ENCODE data around the gene PCDHGA1.

PCDHGA1 gene

DNA sequence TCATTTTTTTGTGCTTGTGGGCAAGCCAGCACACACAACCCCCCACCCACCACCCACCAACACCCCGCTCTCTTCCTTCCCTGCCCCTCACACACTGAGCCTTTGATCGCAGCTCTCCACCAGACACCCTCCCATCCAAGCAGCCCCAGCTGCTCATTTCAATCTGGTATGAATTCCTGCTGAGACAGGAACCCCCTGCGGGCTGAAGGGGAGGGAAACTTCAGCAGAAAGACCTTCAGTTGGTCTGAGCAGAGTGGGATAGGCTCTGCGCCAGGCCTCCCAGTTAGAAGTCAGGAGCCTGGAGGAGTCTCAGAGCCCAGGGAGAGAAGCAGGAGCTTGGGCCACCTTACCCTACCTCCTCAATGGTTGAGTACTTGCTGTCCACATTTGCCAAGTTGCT lies 165.7 kb downstream of the PCDHGA1 start:
- no peak overlapping the region for H3K27ac ChIP-seq (ENCODE audit: extremely low read depth, low read depth, low read length)
- H3K9me3 ChIP-seq (ENCODE audit: control insufficient read depth, insufficient read depth, low read depth, low read length): no peaks in the 10 kb centered on the region
- no peaks in the 10 kb centered on the region for H3K4me1 ChIP-seq (ENCODE audit: control insufficient read depth, insufficient read depth, low read length)
- ChIA-PET POLR2A (no interaction called here), CTCF (interaction anchor here (0.6 to 1.2 kb wide), 3 partner anchors 16 to 161 kb away, joined by 3 read pairs; partner anchors contain the start of gene PCDHGA12)
- TF ChIP-seq ZNF214 (tag by site-specific recombination; IDR thresholded peaks at IDR 0.05; ENCODE audit: borderline replicate concordance) (no peak), GLIS1 (tag by site-specific recombination; IDR thresholded peaks at IDR 0.05) (peak; percentile 94), BCL11A (tag by site-specific recombination; IDR thresholded peaks at IDR 0.05; ENCODE audit: low read depth) (no peak), ZIC2 (tag by site-specific recombination; IDR thresholded peaks at IDR 0.05) (peak; percentile 94)
- H3K36me3 ChIP-seq (ENCODE audit: control insufficient read depth in 2 of 2, insufficient read depth in 1 of 2, low read length in 2 of 2): no peaks in the 10 kb centered on the region
- H3K4me3 ChIP-seq (ENCODE audit: low read depth, low read length): no peak overlapping the region

DNA sequence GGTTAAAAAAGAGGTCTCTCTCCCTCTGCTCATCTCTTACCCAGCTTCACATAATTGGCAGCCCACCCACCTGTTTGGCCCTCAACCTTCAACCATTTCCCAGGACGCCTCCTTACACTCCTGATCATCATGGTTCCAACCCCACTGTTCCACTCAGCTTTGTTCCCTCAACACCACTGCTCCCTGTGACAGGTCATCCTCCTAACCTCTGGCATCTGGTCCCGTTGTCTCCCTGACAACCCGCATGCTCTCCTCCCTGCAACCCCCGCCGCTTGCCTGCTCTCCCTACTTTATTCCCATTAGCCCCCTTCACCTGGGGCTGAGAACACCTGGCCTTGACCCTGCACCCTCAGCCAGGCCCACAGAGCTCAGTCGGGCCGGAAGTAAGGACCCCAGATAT lies 171.4 kb downstream of the PCDHGA1 start:
- Histone ChIP-seq H3K4me3 (ENCODE audit: low read depth, low read length) (no peak overlapping the region), H3K27ac (ENCODE audit: extremely low read depth, low read depth, low read length) (no peak overlapping the region), H3K9me3 (ENCODE audit: control insufficient read depth, insufficient read depth, low read depth, low read length) (no peaks in the 10 kb centered on the region), H3K36me3 (ENCODE audit: control insufficient read depth in 2 of 2, insufficient read depth in 1 of 2, low read length in 2 of 2) (no peaks in the 10 kb centered on the region), H3K4me1 (ENCODE audit: control insufficient read depth, insufficient read depth, low read length) (no peaks in the 10 kb centered on the region)
- TF ChIP-seq, protein P1, sequence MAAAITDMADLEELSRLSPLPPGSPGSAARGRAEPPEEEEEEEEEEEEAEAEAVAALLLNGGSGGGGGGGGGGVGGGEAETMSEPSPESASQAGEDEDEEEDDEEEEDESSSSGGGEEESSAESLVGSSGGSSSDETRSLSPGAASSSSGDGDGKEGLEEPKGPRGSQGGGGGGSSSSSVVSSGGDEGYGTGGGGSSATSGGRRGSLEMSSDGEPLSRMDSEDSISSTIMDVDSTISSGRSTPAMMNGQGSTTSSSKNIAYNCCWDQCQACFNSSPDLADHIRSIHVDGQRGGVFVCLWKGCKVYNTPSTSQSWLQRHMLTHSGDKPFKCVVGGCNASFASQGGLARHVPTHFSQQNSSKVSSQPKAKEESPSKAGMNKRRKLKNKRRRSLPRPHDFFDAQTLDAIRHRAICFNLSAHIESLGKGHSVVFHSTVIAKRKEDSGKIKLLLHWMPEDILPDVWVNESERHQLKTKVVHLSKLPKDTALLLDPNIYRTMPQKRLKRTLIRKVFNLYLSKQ (tag by site-specific recombination; IDR thresholded peaks at IDR 0.05; ENCODE audit: borderline replicate concordance): 0 out of 2 replicates have a peak, but pooled peaks have one; percentile 8
- TF ChIP-seq GLI4 (tag by site-specific recombination; IDR thresholded peaks at IDR 0.05): no peak
- ChIA-PET CTCF (interaction anchor here (0.5 to 3.6 kb wide), 4 partner anchors 11 to 123 kb away, joined by 4 to 15 read pairs (median 4); no protein-coding TSS in a partner anchor), POLR2A (interaction anchor here (0.6 kb wide), 1 partner anchor 19 kb away, joined by 5 read pairs; no protein-coding TSS in a partner anchor)

DNA sequence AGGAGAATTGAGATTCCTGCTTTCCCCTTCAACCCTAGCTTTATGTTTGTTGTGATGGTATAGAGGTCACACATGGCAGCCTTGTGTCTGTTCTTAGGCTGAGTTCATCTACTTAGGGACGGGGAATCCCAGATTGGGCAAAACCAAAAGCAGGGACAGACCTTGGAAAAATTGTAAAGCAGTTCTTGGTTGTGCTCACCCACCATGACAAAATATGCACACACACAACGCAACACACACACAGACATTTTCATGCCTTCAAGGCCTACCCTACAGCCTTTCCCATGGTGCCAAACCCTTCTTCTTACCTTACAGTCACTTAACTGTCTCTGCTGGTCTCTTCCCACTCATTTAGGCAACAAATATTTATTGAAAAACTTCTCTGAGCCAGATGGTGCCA lies 173.4 kb downstream of the PCDHGA1 start:
- no peaks in the 10 kb centered on the region for H3K4me1 ChIP-seq (ENCODE audit: control insufficient read depth, insufficient read depth, low read length)
- no peak for TF ChIP-seq ZNF76 (tag by site-specific recombination; IDR thresholded peaks at IDR 0.05; ENCODE audit: borderline replicate concordance, low read depth)
- TF ChIP-seq, protein P2, sequence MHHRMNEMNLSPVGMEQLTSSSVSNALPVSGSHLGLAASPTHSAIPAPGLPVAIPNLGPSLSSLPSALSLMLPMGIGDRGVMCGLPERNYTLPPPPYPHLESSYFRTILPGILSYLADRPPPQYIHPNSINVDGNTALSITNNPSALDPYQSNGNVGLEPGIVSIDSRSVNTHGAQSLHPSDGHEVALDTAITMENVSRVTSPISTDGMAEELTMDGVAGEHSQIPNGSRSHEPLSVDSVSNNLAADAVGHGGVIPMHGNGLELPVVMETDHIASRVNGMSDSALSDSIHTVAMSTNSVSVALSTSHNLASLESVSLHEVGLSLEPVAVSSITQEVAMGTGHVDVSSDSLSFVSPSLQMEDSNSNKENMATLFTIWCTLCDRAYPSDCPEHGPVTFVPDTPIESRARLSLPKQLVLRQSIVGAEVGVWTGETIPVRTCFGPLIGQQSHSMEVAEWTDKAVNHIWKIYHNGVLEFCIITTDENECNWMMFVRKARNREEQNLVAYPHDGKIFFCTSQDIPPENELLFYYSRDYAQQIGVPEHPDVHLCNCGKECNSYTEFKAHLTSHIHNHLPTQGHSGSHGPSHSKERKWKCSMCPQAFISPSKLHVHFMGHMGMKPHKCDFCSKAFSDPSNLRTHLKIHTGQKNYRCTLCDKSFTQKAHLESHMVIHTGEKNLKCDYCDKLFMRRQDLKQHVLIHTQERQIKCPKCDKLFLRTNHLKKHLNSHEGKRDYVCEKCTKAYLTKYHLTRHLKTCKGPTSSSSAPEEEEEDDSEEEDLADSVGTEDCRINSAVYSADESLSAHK (tag by site-specific recombination; IDR thresholded peaks at IDR 0.05): no peak
- TF ChIP-seq, protein P3, sequence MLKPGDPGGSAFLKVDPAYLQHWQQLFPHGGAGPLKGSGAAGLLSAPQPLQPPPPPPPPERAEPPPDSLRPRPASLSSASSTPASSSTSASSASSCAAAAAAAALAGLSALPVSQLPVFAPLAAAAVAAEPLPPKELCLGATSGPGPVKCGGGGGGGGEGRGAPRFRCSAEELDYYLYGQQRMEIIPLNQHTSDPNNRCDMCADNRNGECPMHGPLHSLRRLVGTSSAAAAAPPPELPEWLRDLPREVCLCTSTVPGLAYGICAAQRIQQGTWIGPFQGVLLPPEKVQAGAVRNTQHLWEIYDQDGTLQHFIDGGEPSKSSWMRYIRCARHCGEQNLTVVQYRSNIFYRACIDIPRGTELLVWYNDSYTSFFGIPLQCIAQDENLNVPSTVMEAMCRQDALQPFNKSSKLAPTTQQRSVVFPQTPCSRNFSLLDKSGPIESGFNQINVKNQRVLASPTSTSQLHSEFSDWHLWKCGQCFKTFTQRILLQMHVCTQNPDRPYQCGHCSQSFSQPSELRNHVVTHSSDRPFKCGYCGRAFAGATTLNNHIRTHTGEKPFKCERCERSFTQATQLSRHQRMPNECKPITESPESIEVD (tag by site-specific recombination; IDR thresholded peaks at IDR 0.05): no peak
- no peak for TF ChIP-seq ZNF777 (tag by site-specific recombination; IDR thresholded peaks at IDR 0.05; ENCODE audit: borderline replicate concordance)
- TF ChIP-seq GLIS1 (tag by site-specific recombination; IDR thresholded peaks at IDR 0.05): no peak
- TF ChIP-seq, protein P4, sequence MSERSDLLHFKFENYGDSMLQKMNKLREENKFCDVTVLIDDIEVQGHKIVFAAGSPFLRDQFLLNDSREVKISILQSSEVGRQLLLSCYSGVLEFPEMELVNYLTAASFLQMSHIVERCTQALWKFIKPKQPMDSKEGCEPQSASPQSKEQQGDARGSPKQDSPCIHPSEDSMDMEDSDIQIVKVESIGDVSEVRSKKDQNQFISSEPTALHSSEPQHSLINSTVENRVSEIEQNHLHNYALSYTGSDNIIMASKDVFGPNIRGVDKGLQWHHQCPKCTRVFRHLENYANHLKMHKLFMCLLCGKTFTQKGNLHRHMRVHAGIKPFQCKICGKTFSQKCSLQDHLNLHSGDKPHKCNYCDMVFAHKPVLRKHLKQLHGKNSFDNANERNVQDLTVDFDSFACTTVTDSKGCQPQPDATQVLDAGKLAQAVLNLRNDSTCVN (tag by site-specific recombination; optimal IDR thresholded peaks at IDR 0.05): no peak
- no peak for TF ChIP-seq WT1 (tag by site-specific recombination; IDR thresholded peaks at IDR 0.05)
- TF ChIP-seq ZNF311 (tag by site-specific recombination; IDR thresholded peaks at IDR 0.05; ENCODE audit: borderline replicate concordance): no peak
- no peak for TF ChIP-seq ZFP3 (tag by site-specific recombination; IDR thresholded peaks at IDR 0.05; ENCODE audit: low read depth)
- TF ChIP-seq, protein P5, sequence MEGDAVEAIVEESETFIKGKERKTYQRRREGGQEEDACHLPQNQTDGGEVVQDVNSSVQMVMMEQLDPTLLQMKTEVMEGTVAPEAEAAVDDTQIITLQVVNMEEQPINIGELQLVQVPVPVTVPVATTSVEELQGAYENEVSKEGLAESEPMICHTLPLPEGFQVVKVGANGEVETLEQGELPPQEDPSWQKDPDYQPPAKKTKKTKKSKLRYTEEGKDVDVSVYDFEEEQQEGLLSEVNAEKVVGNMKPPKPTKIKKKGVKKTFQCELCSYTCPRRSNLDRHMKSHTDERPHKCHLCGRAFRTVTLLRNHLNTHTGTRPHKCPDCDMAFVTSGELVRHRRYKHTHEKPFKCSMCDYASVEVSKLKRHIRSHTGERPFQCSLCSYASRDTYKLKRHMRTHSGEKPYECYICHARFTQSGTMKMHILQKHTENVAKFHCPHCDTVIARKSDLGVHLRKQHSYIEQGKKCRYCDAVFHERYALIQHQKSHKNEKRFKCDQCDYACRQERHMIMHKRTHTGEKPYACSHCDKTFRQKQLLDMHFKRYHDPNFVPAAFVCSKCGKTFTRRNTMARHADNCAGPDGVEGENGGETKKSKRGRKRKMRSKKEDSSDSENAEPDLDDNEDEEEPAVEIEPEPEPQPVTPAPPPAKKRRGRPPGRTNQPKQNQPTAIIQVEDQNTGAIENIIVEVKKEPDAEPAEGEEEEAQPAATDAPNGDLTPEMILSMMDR (tag by site-specific recombination; IDR thresholded peaks at IDR 0.05): no peak
- TF ChIP-seq ZNF366 (tag by site-specific recombination; conservative IDR thresholded peaks at IDR 0.05): no peak
- TF ChIP-seq OSR2 (tag by site-specific recombination; IDR thresholded peaks at IDR 0.05): no peak
- TF ChIP-seq ZNF510 (tag by site-specific recombination; IDR thresholded peaks at IDR 0.05; ENCODE audit: insufficient replicate concordance): no peak
- TF ChIP-seq ZFP69B (tag by site-specific recombination; IDR thresholded peaks at IDR 0.05): no peak
- TF ChIP-seq ZNF791 (tag by site-specific recombination; IDR thresholded peaks at IDR 0.05): no peak
- no peak for TF ChIP-seq ZIC2 (tag by site-specific recombination; IDR thresholded peaks at IDR 0.05)
- H3K27ac ChIP-seq (ENCODE audit: extremely low read depth, low read depth, low read length): no peak overlapping the region
- no peaks in the 10 kb centered on the region for H3K36me3 ChIP-seq (ENCODE audit: control insufficient read depth in 2 of 2, insufficient read depth in 1 of 2, low read length in 2 of 2)
- H3K4me3 ChIP-seq (ENCODE audit: low read depth, low read length): no peak overlapping the region
- CTCF ChIA-PET: interaction anchor here (0.9 to 3.6 kb wide), 2 partner anchors 9 kb away, joined by 4 to 15 read pairs; no protein-coding TSS in a partner anchor
- POLR2A ChIA-PET: no interaction called here
- H3K9me3 ChIP-seq (ENCODE audit: control insufficient read depth, insufficient read depth, low read depth, low read length): no peaks in the 10 kb centered on the region
